COR-L47 (cell line): Measurements from ENCODE around the gene ERC1.
"Not testable (repeated sequence)": the region's sequence is repeated elsewhere in the genome, so short reads cannot be mapped to it uniquely, and the experiment has no call there.

ENCODE experiments used
- DNase-seq: peaks from one replicate; lab custom pipeline; 2025; lab: John Stamatoyannopoulos, UW

ERC1 gene

GRCh38 chr12:988646-989045, 2.4 kb upstream of the ERC1 start:
- DNase-seq, result no peak

- DNase-seq, result no peak
Measured at GRCh38 chr12:989051-989450, 2.0 kb upstream of the ERC1 start.

GRCh38 chr12:989751-990660, 1.0 kb upstream of the ERC1 start:
- peak; percentile 59 for DNase-seq

- DNase-seq, result peak; percentile 2
Measured at GRCh38 chr12:991350-992333, 619 bp downstream of the ERC1 start.

GRCh38 chr12:992647-993046, 1.6 kb downstream of the ERC1 start:
- no peak for DNase-seq

- no peak for DNase-seq
Measured at GRCh38 chr12:996881-997280, 5.9 kb downstream of the ERC1 start.

- DNase-seq, result no peak
Measured at GRCh38 chr12:997505-997904, 6.5 kb downstream of the ERC1 start.

GRCh38 chr12:998020-998874, 7.2 kb downstream of the ERC1 start:
- no peak for DNase-seq

- DNase-seq, result not testable (repeated sequence)
Measured at GRCh38 chr12:999736-1000135, 8.7 kb downstream of the ERC1 start.

GRCh38 chr12:1001507-1001906, 10.5 kb downstream of the ERC1 start:
- DNase-seq, result no peak

- DNase-seq, result no peak
Measured at GRCh38 chr12:1003600-1004271, 12.7 kb downstream of the ERC1 start.

GRCh38 chr12:1006255-1006654, 15.2 kb downstream of the ERC1 start:
- no peak for DNase-seq

GRCh38 chr12:1007276-1007675, 16.3 kb downstream of the ERC1 start:
- no peak for DNase-seq

- no peak for DNase-seq
Measured at GRCh38 chr12:1007994-1008393, 17.0 kb downstream of the ERC1 start.

GRCh38 chr12:1011091-1011490, 20.1 kb downstream of the ERC1 start:
- no peak for DNase-seq

GRCh38 chr12:1013618-1014489, 22.8 kb downstream of the ERC1 start:
- no peak for DNase-seq

- no peak for DNase-seq
Measured at GRCh38 chr12:1019283-1019682, 28.3 kb downstream of the ERC1 start.

GRCh38 chr12:1020389-1020788, 29.4 kb downstream of the ERC1 start:
- no peak for DNase-seq

- no peak for DNase-seq
Measured at GRCh38 chr12:1022032-1022970, 31.3 kb downstream of the ERC1 start.
